CD4-positive, alpha-beta memory T cell (primary cell): ENCODE results near the gene LRIG1. TPM values are rescaled to one million over a fixed set of nuclear protein-coding genes. Genes with fewer than 3 reads are reported as not detected.

ENCODE experiments used
- CTCF ChIA-PET: fragments of 350-600 bp; sonication (Branson Sonifier 250); formaldehyde crosslinking; loops from one replicate; lab custom pipeline; 2021; ENCODE audit warnings: inconsistent platforms; ENCODE audit not compliant: partially characterized antibody; lab: Charles Lee
- POLR2A ChIA-PET: fragments of 350-600 bp; sonication (Branson Sonifier 250); formaldehyde crosslinking; loops from one replicate; lab custom pipeline; 2021; ENCODE audit not compliant: partially characterized antibody; lab: Charles Lee
- DNase-seq, 5 donors: peaks; one replicate each; pipeline versions ENCODE4 v3.0.0 to v3.0.0-alpha.2; 2020 to 2022; ENCODE audit warnings: mixed read lengths in 1 of 5
- H3K27ac ChIP-seq: one replicate; pipeline ENCODE4 v1.7.0; 2013; ENCODE audit warnings: low read depth, low read length
- H3K27me3 ChIP-seq: 2 replicates; pipeline ENCODE4 v1.7.0; 2013; ENCODE audit warnings: mild to moderate bottlenecking, low read length, moderate library complexity; ENCODE audit not compliant: insufficient read depth
- H3K36me3 ChIP-seq: 2 replicates; pipeline ENCODE4 v1.7.0; 2013; ENCODE audit warnings: mild to moderate bottlenecking, low read length, moderate library complexity; ENCODE audit not compliant: insufficient read depth
- H3K4me1 ChIP-seq: 2 replicates; pipeline ENCODE4 v1.7.0; 2013; ENCODE audit warnings: mild to moderate bottlenecking, low read length, moderate library complexity; ENCODE audit not compliant: insufficient read depth
- H3K4me3 ChIP-seq, 2 donors: one replicate each; pipeline ENCODE4 v1.7.0; 2013; ENCODE audit warnings: low read length in 2 of 2, mild to moderate bottlenecking in 1 of 2
- H3K9me3 ChIP-seq, 2 donors: one replicate each; pipeline ENCODE4 v1.7.0; 2013; ENCODE audit warnings: low read length in 2 of 2, control low read depth in 1 of 2; ENCODE audit not compliant: control insufficient read depth in 1 of 2
- H3K27ac Mint-ChIP-seq, 7 donors: one replicate each; pipeline ENCODE4 v1.8.0; 2020 to 2021; ENCODE audit warnings: mixed read lengths in 7 of 7, mild to moderate bottlenecking in 6 of 7, inconsistent platforms in 3 of 7, moderate library complexity in 3 of 7
- H3K27me3 Mint-ChIP-seq, 2 donors: one replicate each; pipeline ENCODE4 v1.8.0; 2020 to 2021; ENCODE audit warnings: mixed read lengths in 2 of 2
- H3K36me3 Mint-ChIP-seq, 2 donors: one replicate each; pipeline ENCODE4 v1.8.0; 2020 to 2021; ENCODE audit warnings: mixed read lengths in 2 of 2, inconsistent platforms in 1 of 2, mild to moderate bottlenecking in 1 of 2
- H3K4me1 Mint-ChIP-seq, 4 donors: one replicate each; pipeline ENCODE4 v1.8.0; 2020 to 2021; ENCODE audit warnings: mixed read lengths in 4 of 4, mild to moderate bottlenecking in 1 of 4
- H3K4me3 Mint-ChIP-seq, 8 donors: one replicate each; pipeline ENCODE4 v1.8.0; 2020 to 2021; ENCODE audit warnings: mixed read lengths in 8 of 8, mild to moderate bottlenecking in 7 of 8, moderate library complexity in 6 of 8, inconsistent platforms in 3 of 8
- H3K9me3 Mint-ChIP-seq, 8 donors: one replicate each; pipeline ENCODE4 v1.8.0; 2020 to 2021; ENCODE audit warnings: mixed read lengths in 8 of 8, mild to moderate bottlenecking in 5 of 8, inconsistent platforms in 3 of 8, moderate library complexity in 1 of 8
- intact Hi-C: fragments of 100-400 bp; cut with micrococcal nuclease; formaldehyde crosslinking; loops from one replicate; pipeline ENCODE4 v1.15.1; 2023
- polyA plus RNA-seq, 2 donors: library from polyadenylated mRNA; unstranded; fragments of 300-500 nt; fragmentation: Illumina TruSeq; gene quantifications; one replicate each; pipeline ENCODE4 v1.2.3, GENCODE V29; 2021
- total RNA-seq, 2 experiments: library from RNA; stranded (reverse); gene quantifications; one replicate each; pipeline ENCODE4 v1.2.3, GENCODE V29; 2021

The LRIG1 gene
- total and polyA plus RNA-seq, 4 experiments from 2014 or later = 28.6 to 71.7 (median 62.4) TPM

- Mint-ChIP-seq H3K27ac (peak overlapping the region in 2 of 7 donors; percentile 42 to 65), H3K27me3 (no peaks in the 10 kb centered on the region), H3K36me3 (peaks cover 0 to 3% of the 10 kb centered on the region in 2 donors), H3K4me1 (peaks cover 46 to 64% (median 49%) of the 10 kb centered on the region in 4 donors), H3K9me3 (no peaks in the 10 kb centered on the region), H3K4me3 (peak overlapping the region in 2 of 8 donors; percentile 18 to 52)
- no peak for DNase-seq
- POLR2A ChIA-PET = interaction anchor here (1.0 to 1.5 kb wide), 4 partner anchors 13 to 26 kb away, joined by 3 to 4 read pairs (median 3); no protein-coding TSS in a partner anchor
- CTCF ChIA-PET = interaction anchor here (0.6 to 1.6 kb wide), 8 partner anchors 12 to 82 kb away, joined by 3 to 5 read pairs (median 3); no protein-coding TSS in a partner anchor
- H3K4me3 ChIP-seq = no peak overlapping the region
- intact Hi-C loops = no loop called here
- H3K36me3 ChIP-seq = no peaks in the 10 kb centered on the region
- no peak overlapping the region for H3K27ac ChIP-seq
- H3K9me3 ChIP-seq = no peaks in the 10 kb centered on the region
- no peaks in the 10 kb centered on the region for H3K27me3 ChIP-seq
- peaks cover 61% of the 10 kb centered on the region for H3K4me1 ChIP-seq
These were observed 31.6 kb downstream of the LRIG1 start for GRCh38 chr3:66469220-66469640.

- ChIA-PET CTCF (interaction anchor here (0.8 to 1.6 kb wide), 8 partner anchors 13 to 90 kb away, joined by 3 to 5 read pairs (median 3); no protein-coding TSS in a partner anchor), POLR2A (interaction anchor here (0.7 to 1.4 kb wide), 4 partner anchors 14 to 530 kb away, joined by 3 read pairs; partner anchors contain the start of gene KBTBD8)
- Histone ChIP-seq H3K4me1 (peaks cover 51% of the 10 kb centered on the region), H3K36me3 (no peaks in the 10 kb centered on the region), H3K9me3 (no peaks in the 10 kb centered on the region), H3K4me3 (no peak overlapping the region), H3K27me3 (no peaks in the 10 kb centered on the region), H3K27ac (no peak overlapping the region)
- Mint-ChIP-seq H3K27me3 (no peaks in the 10 kb centered on the region), H3K27ac (peak overlapping the region in 1 of 7 donors; percentile 65), H3K4me1 (peaks cover 39 to 75% (median 52%) of the 10 kb centered on the region in 4 donors), H3K4me3 (peak overlapping the region in 2 of 8 donors; percentile 16 to 30), H3K9me3 (no peaks in the 10 kb centered on the region), H3K36me3 (peaks cover 0 to 3% of the 10 kb centered on the region in 2 donors)
- no peak for DNase-seq
- intact Hi-C loops = no loop called here
These were observed 32.7 kb downstream of the LRIG1 start for GRCh38 chr3:66467996-66468735.

- no peaks in the 10 kb centered on the region for H3K27me3 Mint-ChIP-seq
- Histone ChIP-seq H3K4me3 (no peak overlapping the region), H3K36me3 (no peaks in the 10 kb centered on the region), H3K9me3 (no peaks in the 10 kb centered on the region), H3K4me1 (peaks cover 37% of the 10 kb centered on the region), H3K27me3 (no peaks in the 10 kb centered on the region), H3K27ac (no peak overlapping the region)
- intact Hi-C loops = no loop called here
- CTCF ChIA-PET = interaction anchor here (1.3 kb wide), 1 partner anchor 212 kb away, joined by 4 read pairs; no protein-coding TSS in a partner anchor
- peak overlapping the region in 1 of 7 donors; percentile 70 for H3K27ac Mint-ChIP-seq
- DNase-seq = no peak
- H3K9me3 Mint-ChIP-seq = peaks cover 0 to 1% (median 0%) of the 10 kb centered on the region in 8 donors
- peak overlapping the region in 1 of 8 donors; percentile 53 for H3K4me3 Mint-ChIP-seq
- H3K4me1 Mint-ChIP-seq = peaks cover 37 to 89% (median 57%) of the 10 kb centered on the region in 4 donors
- POLR2A ChIA-PET = interaction anchor here (0.9 kb wide), 1 partner anchor 13 kb away, joined by 3 read pairs; no protein-coding TSS in a partner anchor
- peaks cover 3 to 6% of the 10 kb centered on the region in 2 donors for H3K36me3 Mint-ChIP-seq
These were observed 34.1 kb downstream of the LRIG1 start for GRCh38 chr3:66466606-66467270.

GRCh38 chr3:66465587-66465986 lies 35.2 kb downstream of the LRIG1 start:
- peak overlapping the region in 2 of 7 donors; percentile 17 to 54 for H3K27ac Mint-ChIP-seq
- CTCF ChIA-PET = no interaction called here
- H3K9me3 Mint-ChIP-seq = peaks cover 0 to 1% (median 0%) of the 10 kb centered on the region in 8 donors
- peaks cover 41 to 89% (median 60%) of the 10 kb centered on the region in 4 donors for H3K4me1 Mint-ChIP-seq
- no peaks in the 10 kb centered on the region for H3K36me3 ChIP-seq
- H3K27me3 ChIP-seq = no peaks in the 10 kb centered on the region
- no peaks in the 10 kb centered on the region for H3K9me3 ChIP-seq
- peaks cover 6 to 14% of the 10 kb centered on the region in 2 donors for H3K36me3 Mint-ChIP-seq
- H3K4me1 ChIP-seq = peaks cover 34% of the 10 kb centered on the region
- H3K4me3 ChIP-seq = no peak overlapping the region
- no peaks in the 10 kb centered on the region for H3K27me3 Mint-ChIP-seq
- H3K27ac ChIP-seq = no peak overlapping the region
- H3K4me3 Mint-ChIP-seq = peak overlapping the region in 1 of 8 donors; percentile 59
- DNase-seq = no peak
- POLR2A ChIA-PET = interaction anchor here (0.9 kb wide), 1 partner anchor 12 kb away, joined by 3 read pairs; no protein-coding TSS in a partner anchor
- intact Hi-C loops = no loop called here

GRCh38 chr3:66465034-66465433 lies 35.8 kb downstream of the LRIG1 start:
- no peaks in the 10 kb centered on the region for H3K27me3 ChIP-seq
- Mint-ChIP-seq H3K27ac (peak overlapping the region in 1 of 7 donors; percentile 24), H3K36me3 (peaks cover 12 to 19% of the 10 kb centered on the region in 2 donors), H3K9me3 (peaks cover 0 to 1% (median 0%) of the 10 kb centered on the region in 8 donors), H3K4me1 (peaks cover 42 to 89% (median 60%) of the 10 kb centered on the region in 4 donors), H3K4me3 (no peak overlapping the region), H3K27me3 (no peaks in the 10 kb centered on the region)
- peaks cover 34% of the 10 kb centered on the region for H3K4me1 ChIP-seq
- no peak overlapping the region for H3K27ac ChIP-seq
- intact Hi-C loops = no loop called here
- ChIA-PET CTCF (no interaction called here), POLR2A (no interaction called here)
- H3K4me3 ChIP-seq = no peak overlapping the region
- no peaks in the 10 kb centered on the region for H3K36me3 ChIP-seq
- DNase-seq = no peak
- H3K9me3 ChIP-seq = no peaks in the 10 kb centered on the region

- peaks cover 15 to 25% of the 10 kb centered on the region in 2 donors for H3K36me3 Mint-ChIP-seq
- Histone ChIP-seq H3K9me3 (no peaks in the 10 kb centered on the region), H3K36me3 (no peaks in the 10 kb centered on the region), H3K4me3 (no peak overlapping the region), H3K27me3 (no peaks in the 10 kb centered on the region), H3K27ac (no peak overlapping the region), H3K4me1 (peaks cover 29% of the 10 kb centered on the region)
- H3K4me1 Mint-ChIP-seq = peaks cover 40 to 85% (median 57%) of the 10 kb centered on the region in 4 donors
- CTCF ChIA-PET = interaction anchor here (1.1 kb wide), 1 partner anchor 24 kb away, joined by 4 read pairs; no protein-coding TSS in a partner anchor
- peaks cover 0 to 1% (median 0%) of the 10 kb centered on the region in 8 donors for H3K9me3 Mint-ChIP-seq
- peak overlapping the region in 1 of 7 donors; percentile 36 for H3K27ac Mint-ChIP-seq
- DNase-seq = no peak
- POLR2A ChIA-PET = no interaction called here
- no peaks in the 10 kb centered on the region for H3K27me3 Mint-ChIP-seq
- intact Hi-C loops = loop anchor here (5.0 kb wide), 1 partner anchor 33 kb away; no protein-coding TSS in a partner anchor
- H3K4me3 Mint-ChIP-seq = no peak overlapping the region
These were observed 36.3 kb downstream of the LRIG1 start for GRCh38 chr3:66464512-66464894.
